Cardiac muscle cell (in vitro differentiated cells and primary cell): ENCODE results near the gene PSME3IP1. TPM values are rescaled to one million over a fixed set of nuclear protein-coding genes. Genes with fewer than 3 reads are reported as not detected.
"Not testable (repeated sequence)": the region's sequence is repeated elsewhere in the genome, so short reads cannot be mapped to it uniquely, and the experiment has no call there.

Source experiments
- DNase-seq, 2 donors: peaks; one replicate each; pipeline versions ENCODE4 v3.0.0 to v3.0.0-alpha.2; 2010 to 2017; ENCODE audit warnings: low read depth in 1 of 2, low spot score in 1 of 2
- H3K27ac ChIP-seq: fragments of 200-600 bp; sonication (generic); 2 replicates; pipeline ENCODE4 v1.5.1; 2016
- H3K27me3 ChIP-seq: fragments of 200-600 bp; sonication (generic); 2 replicates; pipeline ENCODE4 v1.6.0; 2016; ENCODE audit warnings: control low read depth
- H3K36me3 ChIP-seq: fragments of 200-600 bp; sonication (generic); 2 replicates; pipeline ENCODE4 v1.5.1; 2016; ENCODE audit warnings: control low read depth
- H3K4me1 ChIP-seq: fragments of 200-600 bp; sonication (generic); 2 replicates; pipeline ENCODE4 v1.8.1; 2017; ENCODE audit warnings: low read depth, mild to moderate bottlenecking, mixed run types
- H3K4me3 ChIP-seq: fragments of 200-600 bp; sonication (generic); 2 replicates; pipeline ENCODE4 v1.5.1; 2016; ENCODE audit warnings: mild to moderate bottlenecking
- H3K9me3 ChIP-seq: fragments of 200-600 bp; sonication (generic); 2 replicates; pipeline ENCODE4 v1.5.1; 2017; ENCODE audit warnings: low read depth, mild to moderate bottlenecking, control low read depth
- polyA plus RNA-seq: library from polyadenylated mRNA; unstranded; fragments of >200 nt; fragmentation: Nextera tagmentation; extraction: Ambion mirVana; gene quantifications from 2 replicates; pipeline ENCODE4 v1.2.1, GENCODE V29; 2016
- total RNA-seq: library from RNA; depleted of rRNA; stranded (reverse); fragments of >200 nt; gene quantifications from 2 replicates; pipeline ENCODE4 v1.2.3, GENCODE V29; 2016
- TF ChIP-seq, protein P1 (sequence below): IDR thresholded peaks from 2 replicates; pipeline ENCODE4 v1.5.1; 2012; ENCODE audit warnings: low read depth, mild to moderate bottlenecking, low read length

The PSME3IP1 gene
- total and polyA plus RNA-seq, 2 experiments from 2014 or later = 73.6 to 108 TPM

DNA sequence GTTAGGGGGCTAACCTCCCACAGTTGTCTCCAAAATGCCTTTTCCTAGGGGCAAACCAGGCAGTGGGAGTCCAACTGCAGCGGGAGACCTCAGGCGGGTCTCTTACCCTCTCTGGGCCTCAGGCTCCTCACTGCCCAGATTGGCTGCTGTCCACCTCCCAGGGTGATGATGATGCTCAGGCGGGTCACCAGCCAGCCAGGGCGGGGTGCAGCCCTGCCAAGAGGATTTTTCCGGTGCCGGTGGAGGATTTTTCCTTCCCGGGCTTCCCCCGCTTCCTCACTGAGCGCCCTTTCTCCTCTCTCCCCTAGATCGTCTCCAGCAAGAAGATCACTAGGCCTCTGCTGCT is 70.7 kb downstream of the PSME3IP1 start:
- H3K36me3 ChIP-seq = no peaks in the 10 kb centered on the region
- peaks cover 16% of the 10 kb centered on the region for H3K4me1 ChIP-seq
- peak in 1 of 2 donors; percentile 20 for DNase-seq
- no peaks in the 10 kb centered on the region for H3K27me3 ChIP-seq
- TF ChIP-seq, protein P1, sequence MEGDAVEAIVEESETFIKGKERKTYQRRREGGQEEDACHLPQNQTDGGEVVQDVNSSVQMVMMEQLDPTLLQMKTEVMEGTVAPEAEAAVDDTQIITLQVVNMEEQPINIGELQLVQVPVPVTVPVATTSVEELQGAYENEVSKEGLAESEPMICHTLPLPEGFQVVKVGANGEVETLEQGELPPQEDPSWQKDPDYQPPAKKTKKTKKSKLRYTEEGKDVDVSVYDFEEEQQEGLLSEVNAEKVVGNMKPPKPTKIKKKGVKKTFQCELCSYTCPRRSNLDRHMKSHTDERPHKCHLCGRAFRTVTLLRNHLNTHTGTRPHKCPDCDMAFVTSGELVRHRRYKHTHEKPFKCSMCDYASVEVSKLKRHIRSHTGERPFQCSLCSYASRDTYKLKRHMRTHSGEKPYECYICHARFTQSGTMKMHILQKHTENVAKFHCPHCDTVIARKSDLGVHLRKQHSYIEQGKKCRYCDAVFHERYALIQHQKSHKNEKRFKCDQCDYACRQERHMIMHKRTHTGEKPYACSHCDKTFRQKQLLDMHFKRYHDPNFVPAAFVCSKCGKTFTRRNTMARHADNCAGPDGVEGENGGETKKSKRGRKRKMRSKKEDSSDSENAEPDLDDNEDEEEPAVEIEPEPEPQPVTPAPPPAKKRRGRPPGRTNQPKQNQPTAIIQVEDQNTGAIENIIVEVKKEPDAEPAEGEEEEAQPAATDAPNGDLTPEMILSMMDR = no peak
- no peak overlapping the region for H3K27ac ChIP-seq
- no peak overlapping the region for H3K4me3 ChIP-seq
- no peaks in the 10 kb centered on the region for H3K9me3 ChIP-seq

DNA sequence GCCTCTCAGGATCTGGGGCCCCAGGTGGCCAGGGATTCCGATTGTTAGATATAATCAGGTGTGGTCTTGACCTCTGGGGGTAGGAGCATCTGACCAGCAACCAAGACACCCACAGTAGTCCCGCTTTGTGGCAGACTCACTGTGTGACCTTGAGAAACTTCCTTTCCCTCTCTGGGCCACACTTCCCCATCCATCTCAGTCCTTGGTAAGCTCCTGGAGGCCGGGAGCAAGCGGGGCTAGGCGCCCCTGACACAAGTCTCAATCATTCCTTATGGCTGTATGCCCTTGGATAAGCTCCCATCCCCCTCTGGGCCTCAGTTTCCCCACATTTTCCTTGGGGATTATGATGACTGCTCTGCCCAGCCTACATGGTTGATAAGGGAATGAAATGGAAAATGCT is 72.2 kb downstream of the PSME3IP1 start:
- peaks cover 16% of the 10 kb centered on the region for H3K4me1 ChIP-seq
- H3K4me3 ChIP-seq = no peak overlapping the region
- H3K36me3 ChIP-seq = no peaks in the 10 kb centered on the region
- H3K27ac ChIP-seq = no peak overlapping the region
- no peaks in the 10 kb centered on the region for H3K27me3 ChIP-seq
- H3K9me3 ChIP-seq = no peaks in the 10 kb centered on the region
- no peak for DNase-seq
- TF ChIP-seq, protein P1 = no peak

DNA sequence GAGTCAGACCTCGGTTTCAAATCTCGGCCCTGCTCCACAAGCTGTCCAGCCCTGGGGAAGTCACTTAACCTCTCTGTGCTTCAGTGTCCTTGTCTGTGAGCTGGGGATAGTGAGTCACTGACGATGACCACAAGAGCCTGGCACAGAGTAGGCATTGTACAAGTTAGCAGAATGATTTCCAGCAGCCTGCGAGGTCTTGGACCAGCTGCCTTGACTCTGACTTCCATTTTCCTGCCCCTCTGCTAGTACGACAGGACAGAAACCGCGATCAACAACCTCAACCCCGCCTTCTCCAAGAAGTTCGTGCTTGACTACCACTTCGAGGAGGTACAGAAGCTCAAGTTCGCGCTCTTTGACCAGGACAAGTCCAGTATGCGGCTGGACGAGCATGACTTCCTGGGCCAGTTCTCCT is 72.8 kb downstream of the PSME3IP1 start:
- H3K36me3 ChIP-seq = no peaks in the 10 kb centered on the region
- H3K9me3 ChIP-seq = no peaks in the 10 kb centered on the region
- no peaks in the 10 kb centered on the region for H3K27me3 ChIP-seq
- peak in 1 of 2 donors; percentile 48 for DNase-seq
- H3K4me1 ChIP-seq = peaks cover 16% of the 10 kb centered on the region
- H3K4me3 ChIP-seq = no peak overlapping the region
- peak overlapping the region; percentile 37 for H3K27ac ChIP-seq
- TF ChIP-seq, protein P1 = no peak

DNA sequence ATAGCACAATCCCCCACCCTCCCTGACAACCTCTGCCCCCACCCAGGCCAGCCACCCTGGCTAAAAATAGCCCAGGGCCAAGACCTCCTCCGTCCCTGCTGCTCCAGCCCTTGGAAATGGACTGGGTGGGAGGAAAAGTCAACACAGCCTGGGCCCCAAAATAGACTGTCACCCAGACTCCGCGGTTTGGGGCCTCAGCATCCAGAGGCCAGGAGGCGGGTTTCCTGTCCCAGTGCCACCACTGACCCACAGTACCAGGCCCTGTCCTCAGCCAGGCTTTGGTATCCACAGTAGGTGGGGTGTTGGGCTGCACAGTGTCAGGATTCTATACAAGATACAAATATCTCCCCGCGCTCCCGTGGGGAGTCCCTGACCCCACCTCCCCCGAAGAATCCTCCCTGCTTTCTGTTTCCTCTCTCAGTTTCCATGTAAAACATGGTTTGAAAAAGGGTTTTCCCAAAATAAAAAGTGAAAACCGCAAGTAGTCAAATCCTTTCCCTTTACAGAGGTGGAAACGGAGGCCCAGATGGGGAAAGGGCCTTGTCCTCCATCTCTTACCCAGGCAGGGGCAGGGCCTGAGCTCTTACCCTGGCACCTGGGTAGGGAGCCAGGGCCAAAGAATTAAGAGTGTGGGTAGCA is 73.3 kb downstream of the PSME3IP1 start:
- H3K27ac ChIP-seq = peak overlapping the region; percentile 37
- H3K4me3 ChIP-seq = no peak overlapping the region
- TF ChIP-seq, protein P1 = no peak
- H3K36me3 ChIP-seq = no peaks in the 10 kb centered on the region
- H3K27me3 ChIP-seq = no peaks in the 10 kb centered on the region
- H3K9me3 ChIP-seq = no peaks in the 10 kb centered on the region
- peak in 1 of 2 donors; percentile 21 for DNase-seq
- H3K4me1 ChIP-seq = peaks cover 16% of the 10 kb centered on the region

DNA sequence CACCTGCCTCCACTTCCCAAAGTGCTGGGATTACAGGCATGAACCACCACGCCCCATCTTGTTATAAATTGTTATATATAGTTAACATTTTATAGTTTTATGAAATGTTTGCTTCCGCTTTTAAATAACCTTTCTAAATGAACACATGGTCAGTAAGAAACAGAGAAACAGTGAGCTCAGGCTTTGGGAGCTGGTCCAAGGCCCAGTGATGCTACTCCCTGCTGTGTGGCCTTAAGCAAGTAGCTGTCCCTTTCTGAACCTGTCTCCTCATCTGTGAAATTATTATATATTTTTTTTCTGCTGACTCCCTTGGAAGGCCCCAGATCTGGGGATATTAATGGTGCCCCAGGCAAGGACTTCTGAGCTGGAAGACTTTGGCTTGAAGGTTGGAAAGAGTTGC is 74.4 kb downstream of the PSME3IP1 start:
- Histone ChIP-seq H3K27me3 (no peaks in the 10 kb centered on the region), H3K27ac (no peak overlapping the region), H3K36me3 (no peaks in the 10 kb centered on the region), H3K4me1 (peaks cover 16% of the 10 kb centered on the region), H3K4me3 (no peak overlapping the region), H3K9me3 (no peaks in the 10 kb centered on the region)
- TF ChIP-seq, protein P1 = no peak
- no peak for DNase-seq

DNA sequence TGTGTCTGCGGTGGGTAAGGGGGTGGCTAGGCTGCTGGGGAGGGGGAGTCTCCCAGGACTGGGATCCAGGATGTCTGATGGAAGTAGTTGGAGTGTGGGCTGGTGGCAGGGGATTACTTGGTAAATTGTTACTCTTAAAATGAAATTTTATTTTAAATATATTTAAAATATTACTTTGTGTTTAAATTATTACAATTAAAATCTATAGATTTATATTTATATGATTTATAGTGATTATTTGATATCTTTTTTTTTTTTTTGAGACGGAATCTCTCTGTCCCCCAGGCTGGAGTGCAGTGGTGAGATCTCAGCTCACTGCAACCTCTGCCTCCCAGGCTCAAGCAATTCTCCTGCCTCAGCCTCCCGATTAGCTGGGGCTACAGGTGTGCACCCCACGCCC is 74.9 kb downstream of the PSME3IP1 start:
- no peaks in the 10 kb centered on the region for H3K27me3 ChIP-seq
- H3K27ac ChIP-seq = no peak overlapping the region
- no peaks in the 10 kb centered on the region for H3K36me3 ChIP-seq
- H3K9me3 ChIP-seq = no peaks in the 10 kb centered on the region
- no peak for DNase-seq
- no peak overlapping the region for H3K4me3 ChIP-seq
- TF ChIP-seq, protein P1 = no peak
- peaks cover 16% of the 10 kb centered on the region for H3K4me1 ChIP-seq

DNA sequence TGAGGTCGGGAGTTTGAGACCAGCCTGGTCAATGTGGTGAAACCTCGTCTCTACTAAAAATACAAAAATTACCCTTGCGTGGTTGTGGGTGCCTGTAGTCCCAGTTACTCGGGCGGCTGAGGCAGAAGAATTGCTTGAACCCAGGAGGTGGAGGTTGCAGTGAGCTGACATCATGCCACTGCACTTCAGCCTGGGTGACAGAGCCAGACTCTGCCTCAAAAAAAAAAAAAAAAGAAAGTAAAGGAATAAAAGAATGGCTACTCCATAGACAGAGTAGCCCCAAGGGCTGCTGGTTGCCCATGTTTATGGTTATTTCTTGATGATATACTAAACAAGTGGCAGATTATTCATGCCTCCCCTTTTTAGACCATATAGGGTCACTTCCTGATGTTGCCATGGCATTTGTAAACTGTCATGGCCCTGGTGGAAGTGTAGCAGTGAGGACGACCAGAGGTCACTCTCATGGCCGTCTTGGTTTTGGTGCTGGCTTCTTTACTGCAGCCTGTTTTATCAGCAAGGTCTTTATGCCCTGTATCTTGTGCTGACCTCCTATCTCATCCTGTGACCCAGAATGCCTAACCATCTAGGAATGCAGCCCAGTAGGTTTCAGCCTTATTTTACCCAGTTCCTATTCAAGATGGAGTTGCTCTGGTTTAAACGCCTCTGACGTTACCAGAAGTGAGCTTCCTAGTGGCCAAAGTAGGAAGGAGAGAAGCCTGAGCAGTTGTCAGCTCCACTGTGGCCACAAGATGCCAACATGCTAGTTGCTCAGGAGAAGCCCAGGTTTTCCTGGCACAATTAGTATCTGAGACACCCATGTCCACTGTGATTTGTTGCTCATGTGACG is 76.4 kb downstream of the PSME3IP1 start:
- H3K4me1 ChIP-seq = peaks cover 16% of the 10 kb centered on the region
- H3K27ac ChIP-seq, H3K4me3 ChIP-seq, H3K27me3 ChIP-seq, H3K9me3 ChIP-seq, H3K36me3 ChIP-seq, DNase-seq: not testable (repeated sequence)
